ENCODE results near the gene LSM4.

- TF ChIP-seq, protein P1, sequence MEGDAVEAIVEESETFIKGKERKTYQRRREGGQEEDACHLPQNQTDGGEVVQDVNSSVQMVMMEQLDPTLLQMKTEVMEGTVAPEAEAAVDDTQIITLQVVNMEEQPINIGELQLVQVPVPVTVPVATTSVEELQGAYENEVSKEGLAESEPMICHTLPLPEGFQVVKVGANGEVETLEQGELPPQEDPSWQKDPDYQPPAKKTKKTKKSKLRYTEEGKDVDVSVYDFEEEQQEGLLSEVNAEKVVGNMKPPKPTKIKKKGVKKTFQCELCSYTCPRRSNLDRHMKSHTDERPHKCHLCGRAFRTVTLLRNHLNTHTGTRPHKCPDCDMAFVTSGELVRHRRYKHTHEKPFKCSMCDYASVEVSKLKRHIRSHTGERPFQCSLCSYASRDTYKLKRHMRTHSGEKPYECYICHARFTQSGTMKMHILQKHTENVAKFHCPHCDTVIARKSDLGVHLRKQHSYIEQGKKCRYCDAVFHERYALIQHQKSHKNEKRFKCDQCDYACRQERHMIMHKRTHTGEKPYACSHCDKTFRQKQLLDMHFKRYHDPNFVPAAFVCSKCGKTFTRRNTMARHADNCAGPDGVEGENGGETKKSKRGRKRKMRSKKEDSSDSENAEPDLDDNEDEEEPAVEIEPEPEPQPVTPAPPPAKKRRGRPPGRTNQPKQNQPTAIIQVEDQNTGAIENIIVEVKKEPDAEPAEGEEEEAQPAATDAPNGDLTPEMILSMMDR (conservative IDR thresholded peaks at IDR 0.05; ENCODE audit: low read depth, low read length): no peak
- TF ChIP-seq MAZ (IDR thresholded peaks at IDR 0.05; ENCODE audit: borderline replicate concordance, low read depth, low read length): no peak
- no peak for TF ChIP-seq POLR2A (IDR thresholded peaks at IDR 0.05; ENCODE audit: low read depth, low read length)
- TF ChIP-seq MAFK (IDR thresholded peaks at IDR 0.05; ENCODE audit: low read depth, low read length): no peak
- no peak for TF ChIP-seq RAD21 (IDR thresholded peaks at IDR 0.05; ENCODE audit: low read length)
- no peak for TF ChIP-seq SMC3 (IDR thresholded peaks at IDR 0.05; ENCODE audit: low read depth, low read length)
- TF ChIP-seq CHD1 (IDR thresholded peaks at IDR 0.05; ENCODE audit: low read depth, low read length): no peak
Measured at GRCh38 chr19:18333680-18334079, 10.8 kb upstream of the LSM4 start.

Data from IMR-90 (cell line).